Lung microvascular endothelial cell (primary cell): Measurements from ENCODE around the gene CADM3. TPM values are rescaled to one million over a fixed set of nuclear protein-coding genes. Genes with fewer than 3 reads are reported as not detected.

Experiments
- DNase-seq, 2 donors: peaks; one replicate each; pipeline versions ENCODE4 v3.0.0 to v3.0.0-alpha.2; 2010; ENCODE audit warnings: low read depth in 2 of 2
- total RNA-seq: library from RNA; depleted of rRNA; stranded (reverse); fragments of >200 nt; gene quantifications from 2 replicates; pipeline ENCODE4 v1.2.1, GENCODE V29; 2014

The CADM3 gene, protein sequence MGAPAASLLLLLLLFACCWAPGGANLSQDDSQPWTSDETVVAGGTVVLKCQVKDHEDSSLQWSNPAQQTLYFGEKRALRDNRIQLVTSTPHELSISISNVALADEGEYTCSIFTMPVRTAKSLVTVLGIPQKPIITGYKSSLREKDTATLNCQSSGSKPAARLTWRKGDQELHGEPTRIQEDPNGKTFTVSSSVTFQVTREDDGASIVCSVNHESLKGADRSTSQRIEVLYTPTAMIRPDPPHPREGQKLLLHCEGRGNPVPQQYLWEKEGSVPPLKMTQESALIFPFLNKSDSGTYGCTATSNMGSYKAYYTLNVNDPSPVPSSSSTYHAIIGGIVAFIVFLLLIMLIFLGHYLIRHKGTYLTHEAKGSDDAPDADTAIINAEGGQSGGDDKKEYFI
- under 0.01 and 0.40 TPM in 2 replicates for total RNA-seq

GRCh38 chr1:159171254-159171687, at the start of gene CADM3:
Gene CADM3 (plus strand): TSS chr1:159171615. CDS start chr1:159171766, 151 bp downstream.
- DNase-seq = no peak

- DNase-seq = peak; percentile 28 to 40
Observed at GRCh38 chr1:159122005-159122621, 49.3 kb upstream of the CADM3 start.

DNA sequence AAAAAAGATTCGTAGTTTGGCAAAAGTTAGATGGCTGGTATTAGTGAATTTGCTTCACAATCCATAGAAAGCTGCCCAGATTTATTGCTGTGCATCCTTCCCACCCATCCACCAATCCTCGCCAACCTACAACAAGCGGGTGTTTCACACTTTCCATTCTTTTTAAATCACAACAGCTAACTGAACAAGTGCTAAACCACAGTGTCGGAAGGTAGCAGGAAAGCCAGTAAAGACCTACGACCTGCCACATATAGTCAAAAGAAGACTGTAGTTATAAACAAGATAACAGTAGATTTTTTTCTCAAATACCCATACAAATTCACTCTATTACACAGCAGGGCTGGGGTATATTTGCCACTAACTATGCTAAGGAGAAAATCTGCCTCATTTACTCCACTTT, 47.8 kb upstream of the CADM3 start:
- no peak for DNase-seq

DNA sequence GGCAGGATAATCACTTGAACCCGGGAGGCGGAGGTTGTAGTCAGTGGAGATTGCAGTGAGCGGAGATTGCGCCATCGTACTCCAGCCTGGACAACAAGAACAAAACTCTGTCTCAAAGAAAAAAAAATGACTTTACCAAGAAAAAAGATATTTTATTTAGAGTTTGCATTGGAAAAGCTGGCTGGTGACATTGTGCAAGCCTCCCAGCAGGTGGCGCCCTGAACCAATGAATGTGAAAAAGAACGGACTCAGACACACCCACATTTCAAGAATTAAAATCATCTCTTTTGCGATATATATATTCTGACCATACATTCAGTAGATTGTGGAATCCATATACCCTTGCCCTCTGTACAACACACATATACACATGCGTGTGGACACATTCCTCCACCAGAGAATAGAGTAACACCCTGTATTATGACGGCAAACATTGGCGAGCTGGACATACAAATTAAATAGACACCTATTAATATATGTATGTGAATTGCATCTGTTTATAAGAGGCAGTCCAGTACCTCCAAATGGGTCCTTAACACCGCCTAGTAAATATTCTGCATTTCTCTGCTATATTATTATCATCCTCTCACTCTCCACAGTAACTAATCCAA, 39.0 kb upstream of the CADM3 start:
- DNase-seq = peak; percentile 63 to 70

DNA sequence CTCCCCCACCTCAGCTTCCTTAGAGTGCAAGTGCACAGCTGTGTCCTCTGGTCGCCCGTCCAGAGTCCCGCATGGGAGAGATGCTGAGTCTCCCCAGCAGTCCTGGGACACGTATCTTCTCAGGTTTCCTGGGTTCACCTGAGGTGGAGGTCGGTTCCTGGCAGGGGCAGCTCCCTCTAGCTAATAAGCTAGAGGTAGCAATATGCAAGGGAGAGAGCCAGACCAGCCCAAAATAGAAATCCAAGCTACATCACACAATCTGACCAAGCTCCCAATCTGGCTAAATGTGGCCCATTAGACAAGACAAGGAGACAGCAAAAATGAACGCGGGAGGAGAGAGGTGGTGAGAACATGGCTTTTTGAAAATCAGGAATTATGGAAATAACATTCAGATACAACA, 30.9 kb upstream of the CADM3 start:
- DNase-seq = no peak

- DNase-seq = peak in 1 of 2 donors; percentile 29
Observed at GRCh38 chr1:159141584-159142390, 29.6 kb upstream of the CADM3 start.

- DNase-seq = no peak
Observed at GRCh38 chr1:159142391-159142663, 29.1 kb upstream of the CADM3 start.

GRCh38 chr1:159142726-159143510, 28.5 kb upstream of the CADM3 start:
- no peak for DNase-seq

DNA sequence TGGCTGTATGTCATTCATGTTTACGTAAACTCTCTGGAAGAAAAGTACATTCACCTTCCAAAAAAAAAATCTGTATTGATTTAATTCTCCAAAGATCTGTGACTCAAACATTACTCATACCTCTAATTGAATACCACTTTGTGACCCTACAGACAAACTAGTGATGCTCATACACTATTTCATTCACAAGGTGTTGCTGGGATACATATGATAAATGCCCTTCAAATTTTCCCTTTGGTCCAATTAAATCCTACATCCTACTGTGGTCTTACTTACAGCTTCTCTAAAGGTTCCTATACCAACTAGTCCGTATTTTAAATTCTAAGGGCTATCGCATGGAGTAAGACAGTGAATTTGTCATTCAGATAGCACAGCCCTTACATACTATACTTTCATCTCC, 26.8 kb upstream of the CADM3 start:
- no peak for DNase-seq

- DNase-seq = no peak
Observed at GRCh38 chr1:159146980-159147379, 24.4 kb upstream of the CADM3 start.

DNA sequence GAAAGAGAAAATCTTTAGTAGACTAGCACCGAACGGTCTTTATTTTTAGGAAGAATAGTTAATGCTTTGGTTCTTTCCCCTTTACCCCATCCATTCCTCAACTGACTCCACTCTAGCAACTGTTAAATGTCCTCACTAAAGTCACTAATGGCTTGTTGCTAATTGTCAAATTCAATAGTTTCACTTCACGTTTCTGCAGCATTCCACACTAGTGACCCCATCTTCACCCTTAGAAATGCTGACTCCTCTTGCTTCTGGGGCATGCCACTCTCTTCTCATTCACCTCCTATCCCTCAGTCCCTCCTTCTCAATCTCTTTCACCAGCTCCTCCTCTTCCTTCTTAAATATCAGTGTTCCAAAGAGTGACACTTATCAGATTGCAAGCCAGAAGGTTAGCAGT, 19.4 kb upstream of the CADM3 start:
- no peak for DNase-seq

- DNase-seq = peak; percentile 79 to 81
Observed at GRCh38 chr1:159161001-159161718, 10.3 kb upstream of the CADM3 start.

DNA sequence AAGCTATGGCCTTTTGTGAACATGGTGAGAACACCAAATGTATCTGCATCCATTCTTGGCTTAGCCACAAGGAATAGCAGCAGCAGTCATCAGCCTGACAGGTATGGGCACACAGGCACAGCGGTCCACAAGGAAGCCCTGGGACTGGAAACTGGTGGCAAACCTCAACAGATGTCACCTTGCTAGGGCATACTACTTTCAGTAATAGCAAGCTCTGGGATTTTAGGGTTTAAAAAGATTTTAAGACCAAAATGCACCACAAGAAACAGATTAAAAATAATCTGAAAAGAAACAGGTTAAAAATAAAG, 9.7 kb upstream of the CADM3 start:
- no peak for DNase-seq

DNA sequence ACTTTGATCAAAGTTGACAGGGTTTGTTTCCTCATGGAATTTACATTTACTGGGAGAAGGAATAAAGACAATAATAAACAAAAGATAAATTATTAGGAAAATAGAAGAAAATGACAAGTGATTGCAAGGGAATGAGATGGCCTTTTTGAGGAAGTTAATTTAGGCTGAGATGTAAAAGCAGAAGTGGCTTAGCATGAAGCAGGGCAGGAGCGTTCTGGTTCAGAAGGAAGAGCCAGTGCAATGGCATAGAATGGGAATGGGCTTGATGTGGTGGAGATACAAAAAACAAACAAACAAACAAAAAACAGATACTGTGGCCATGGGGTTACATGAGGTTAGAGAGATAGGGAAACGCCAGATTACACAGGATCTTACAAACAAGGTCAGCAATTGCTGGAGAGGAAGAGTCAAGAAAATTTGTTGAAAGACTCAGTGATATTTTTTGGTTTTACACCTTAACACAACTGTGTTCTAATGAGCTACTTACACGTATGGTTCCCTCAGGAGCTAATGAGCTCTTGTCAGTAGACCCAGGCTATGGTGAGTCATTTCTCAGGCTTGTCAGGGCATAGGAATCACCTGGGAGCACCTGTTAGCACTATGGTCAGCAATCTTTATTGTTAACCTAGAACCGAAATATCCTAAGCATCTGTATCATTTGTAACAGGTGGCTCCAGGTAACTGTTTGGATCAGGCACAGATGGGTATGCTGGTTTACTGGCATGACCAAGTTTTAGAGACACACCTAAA, 8.7 kb upstream of the CADM3 start:
- DNase-seq = no peak

DNA sequence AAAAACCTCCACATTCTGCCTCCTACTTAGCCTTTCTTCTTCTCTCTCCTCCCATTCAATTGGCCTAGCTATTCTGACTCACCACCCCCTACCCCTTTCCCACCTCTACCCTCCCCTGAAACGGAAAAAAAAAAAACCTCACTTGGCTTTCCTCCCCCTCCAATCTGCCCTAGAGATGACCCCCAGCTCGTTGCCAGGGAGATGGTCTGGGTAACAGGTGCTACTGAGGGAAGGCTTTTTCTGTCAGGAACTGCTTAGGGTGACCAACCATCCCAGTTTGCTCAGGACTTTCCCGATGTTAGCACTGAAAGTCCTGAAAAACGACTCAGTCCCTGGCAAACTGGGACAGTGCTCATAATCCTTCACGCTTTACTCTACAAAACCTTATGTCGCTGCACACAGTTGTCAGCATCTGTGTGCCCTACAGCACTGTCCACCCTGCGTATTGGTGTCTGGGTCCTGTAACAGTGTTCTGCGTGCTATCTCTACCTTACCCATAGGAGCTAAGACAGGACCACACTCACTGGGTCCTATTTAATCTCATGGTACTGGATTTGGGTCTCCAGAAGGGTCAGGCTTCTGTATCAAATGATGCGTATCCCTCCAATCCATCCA, 7.7 kb upstream of the CADM3 start:
- no peak for DNase-seq

GRCh38 chr1:159168043-159168442, 3.4 kb upstream of the CADM3 start:
- DNase-seq = no peak

- DNase-seq = no peak
Observed at GRCh38 chr1:159170639-159171038, 776 bp upstream of the CADM3 start.

DNA sequence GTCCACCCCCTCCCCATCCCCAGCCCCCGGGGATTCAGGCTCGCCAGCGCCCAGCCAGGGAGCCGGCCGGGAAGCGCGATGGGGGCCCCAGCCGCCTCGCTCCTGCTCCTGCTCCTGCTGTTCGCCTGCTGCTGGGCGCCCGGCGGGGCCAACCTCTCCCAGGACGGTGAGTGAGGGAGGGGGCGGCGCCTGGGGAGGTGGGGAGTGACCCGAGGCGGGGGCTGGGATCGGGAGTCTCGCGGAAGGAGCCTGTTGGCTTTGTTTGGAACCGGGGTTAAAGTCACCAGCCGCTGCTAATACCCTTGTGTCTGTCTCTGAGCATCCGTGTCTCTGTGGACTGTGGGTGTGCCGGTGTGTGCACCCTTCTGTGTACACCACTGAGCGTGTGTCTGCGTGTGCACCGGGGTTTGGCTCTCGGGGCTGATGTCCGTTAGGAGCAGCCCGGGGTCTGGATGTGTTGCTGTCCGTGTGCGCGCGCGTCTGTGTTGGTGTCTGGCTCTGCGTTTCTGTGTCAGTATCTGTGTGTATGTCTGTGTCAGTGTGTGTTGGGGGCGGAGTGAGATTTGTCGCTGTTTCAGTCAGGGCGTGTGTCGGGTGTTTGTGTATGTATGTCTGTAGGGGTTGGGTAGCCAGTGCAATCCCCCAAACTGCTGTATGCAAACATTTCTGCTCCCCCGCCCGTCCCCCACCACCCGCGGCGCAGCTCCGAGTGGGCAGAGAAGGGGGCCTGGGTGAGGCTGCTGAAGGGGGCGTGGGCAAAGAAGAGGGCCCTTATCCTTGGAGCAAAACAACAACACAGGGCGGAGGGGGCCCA, 480 bp downstream of the CADM3 start:
- no peak for DNase-seq
